Liver (tissue), 9 donors: Measurements from ENCODE around the gene MPZL2. TPM values are rescaled to one million over a fixed set of nuclear protein-coding genes. Genes with fewer than 3 reads are reported as not detected.

Experiments
- DNase-seq: peaks from one replicate; pipeline ENCODE4 v3.0.0-alpha.2; 2017; ENCODE audit warnings: low spot score
- H3K27ac ChIP-seq, 2 donors: one replicate each; pipeline ENCODE4 v1.7.0; 2013; ENCODE audit warnings: inconsistent platforms in 2 of 2, low read length in 2 of 2, control low read depth in 1 of 2, low read depth in 1 of 2, mild to moderate bottlenecking in 1 of 2
- H3K27me3 ChIP-seq, 4 donors: one replicate each; pipeline versions ENCODE4 v1.6.1 to v1.7.0; 2013; ENCODE audit warnings: low read length in 3 of 4, inconsistent platforms in 1 of 4, mild to moderate bottlenecking in 1 of 4, moderate library complexity in 1 of 4; ENCODE audit not compliant: control insufficient read depth in 4 of 4, insufficient read depth in 4 of 4
- H3K36me3 ChIP-seq, 4 donors: one replicate each; pipeline versions ENCODE4 v1.6.1 to v1.7.0; 2013; ENCODE audit warnings: low read length in 3 of 4, mild to moderate bottlenecking in 3 of 4, low read depth in 1 of 4, moderate library complexity in 1 of 4; ENCODE audit not compliant: control insufficient read depth in 4 of 4, insufficient read depth in 3 of 4
- H3K4me1 ChIP-seq, 4 donors: one replicate each; pipeline versions ENCODE4 v1.6.1 to v1.7.0; 2013; ENCODE audit warnings: low read length in 3 of 4, mild to moderate bottlenecking in 3 of 4, moderate library complexity in 1 of 4; ENCODE audit not compliant: control insufficient read depth in 4 of 4, insufficient read depth in 4 of 4
- H3K4me3 ChIP-seq, 3 donors: one replicate each; pipeline versions ENCODE4 v1.6.1 to v1.7.0; 2013; ENCODE audit warnings: low read length in 3 of 3, control low read depth in 1 of 3, low read depth in 1 of 3, mild to moderate bottlenecking in 1 of 3
- H3K9ac ChIP-seq, 2 donors: one replicate each; pipeline ENCODE4 v1.7.0; 2013; ENCODE audit warnings: low read length in 2 of 2, mild to moderate bottlenecking in 2 of 2, moderate library complexity in 2 of 2, control low read depth in 1 of 2, low read depth in 1 of 2
- H3K9me3 ChIP-seq, 4 donors: one replicate each; pipeline versions ENCODE4 v1.6.1 to v1.7.0; 2013; ENCODE audit warnings: low read length in 3 of 4; ENCODE audit not compliant: control insufficient read depth in 4 of 4
- ATF3 ChIP-seq: IDR thresholded peaks from 2 replicates; pipeline ENCODE4 v1.6.1; 2016; ENCODE audit warnings: antibody characterized with exemption
- EGR1 ChIP-seq, 2 donors: IDR thresholded peaks; 2 replicates each; pipeline ENCODE4 v1.6.1; 2016 to 2018; ENCODE audit warnings: antibody characterized with exemption in 2 of 2, low read depth in 2 of 2
- FOXA1 ChIP-seq: IDR thresholded peaks from 2 replicates; pipeline ENCODE4 v1.6.1; 2016; ENCODE audit warnings: antibody characterized with exemption
- FOXA2 ChIP-seq: IDR thresholded peaks from 2 replicates; pipeline ENCODE4 v1.6.1; 2016; ENCODE audit warnings: antibody characterized with exemption
- GABPA ChIP-seq, 2 donors: IDR thresholded peaks in 1 of 2; conservative IDR thresholded peaks in 1 of 2; 2 replicates each; pipeline ENCODE4 v1.6.1; 2016; ENCODE audit warnings: antibody characterized with exemption in 2 of 2, mild to moderate bottlenecking in 1 of 2, moderate library complexity in 1 of 2
- HNF4A ChIP-seq, 2 donors: conservative IDR thresholded peaks; 2 replicates each; pipeline ENCODE4 v1.6.1; 2016; ENCODE audit warnings: antibody characterized with exemption in 2 of 2, mild to moderate bottlenecking in 2 of 2
- HNF4G ChIP-seq: IDR thresholded peaks from 2 replicates; pipeline ENCODE4 v1.6.1; 2016; ENCODE audit warnings: antibody characterized with exemption
- JUND ChIP-seq, 2 donors: IDR thresholded peaks; 2 replicates each; pipeline ENCODE4 v1.6.1; 2016; ENCODE audit warnings: antibody characterized with exemption in 2 of 2
- MAX ChIP-seq: IDR thresholded peaks from 2 replicates; pipeline ENCODE4 v1.6.1; 2016; ENCODE audit warnings: antibody characterized with exemption
- NR2F2 ChIP-seq: IDR thresholded peaks from 2 replicates; pipeline ENCODE4 v1.6.1; 2016; ENCODE audit warnings: antibody characterized with exemption
- RAD21 ChIP-seq, 2 donors: IDR thresholded peaks; 2 replicates each; pipeline ENCODE4 v1.6.1; 2016; ENCODE audit warnings: antibody characterized with exemption in 2 of 2, mild to moderate bottlenecking in 2 of 2
- SP1 ChIP-seq: IDR thresholded peaks from 2 replicates; pipeline ENCODE4 v1.6.1; 2018; ENCODE audit warnings: antibody characterized with exemption, mild to moderate bottlenecking
- TAF1 ChIP-seq: conservative IDR thresholded peaks from 2 replicates; pipeline ENCODE4 v1.6.1; 2016; ENCODE audit warnings: antibody characterized with exemption, mild to moderate bottlenecking
- YY1 ChIP-seq: IDR thresholded peaks from 2 replicates; pipeline ENCODE4 v1.6.1; 2016; ENCODE audit warnings: antibody characterized with exemption, mild to moderate bottlenecking
- WGBS: extraction: QIAGEN DNeasy Blood & Tissue Kit; methylation state at CpG from one replicate; pipeline ENCODE4 v1.1.7; 2013; 5-methylcytosine and 5-hydroxymethylcytosine counted together
- polyA plus RNA-seq, 2 donors: library from polyadenylated mRNA; stranded (reverse) in 1 of 2; unstranded in 1 of 2; fragments of 200-250 nt in 1 of 2; fragments of >200 nt in 1 of 2; fragmentation: Nextera tagmentation in 1 of 2; extraction: Ambion mirVana in 1 of 2; gene quantifications; one replicate each; pipeline versions ENCODE4 v1.2.1 to v1.2.3, GENCODE V29; 2013 to 2015
- total RNA-seq, 2 donors: library from RNA; depleted of rRNA; stranded (reverse); fragments of >200 nt; gene quantifications; one replicate each; pipeline ENCODE4 v1.2.3, GENCODE V29; 2014
- TF ChIP-seq, protein P1 (sequence below): fragments of 150-350 bp; IDR thresholded peaks from 2 replicates; pipeline ENCODE4 v1.5.1; 2017; ENCODE audit warnings: improper control_type of control experiment, low read depth, low read length; ENCODE audit not compliant: missing input control
- TF ChIP-seq, protein P2 (sequence below): IDR thresholded peaks from 2 replicates; pipeline ENCODE4 v1.6.1; 2016; ENCODE audit warnings: antibody characterized with exemption
- donor health status: healthy.
- donor health status: healthy.
- donor health status: healthy.
- donor health status: healthy.
- donor health status: healthy.

Gene MPZL2
- total and polyA plus RNA-seq, 4 donors: 8.4 to 17.2 (median 11.9) TPM

- Histone ChIP-seq H3K4me1 (no peaks in the 10 kb centered on the region), H3K4me3 (no peak overlapping the region), H3K27me3 (peaks cover 0 to 3% (median 0%) of the 10 kb centered on the region in 4 donors), H3K9ac (no peak overlapping the region), H3K9me3 (no peaks in the 10 kb centered on the region), H3K27ac (no peak overlapping the region), H3K36me3 (no peaks in the 10 kb centered on the region)
- DNase-seq: no peak
- TF ChIP-seq RAD21 (IDR thresholded peaks at IDR 0.05): no peak
- TF ChIP-seq ATF3: no peak
- no peak for TF ChIP-seq MAX
- no peak for TF ChIP-seq FOXA1
- TF ChIP-seq YY1: no peak
- TF ChIP-seq EGR1 (IDR thresholded peaks at IDR 0.05; ENCODE audit: low read depth in 2 of 2): no peak
- TF ChIP-seq, protein P1, sequence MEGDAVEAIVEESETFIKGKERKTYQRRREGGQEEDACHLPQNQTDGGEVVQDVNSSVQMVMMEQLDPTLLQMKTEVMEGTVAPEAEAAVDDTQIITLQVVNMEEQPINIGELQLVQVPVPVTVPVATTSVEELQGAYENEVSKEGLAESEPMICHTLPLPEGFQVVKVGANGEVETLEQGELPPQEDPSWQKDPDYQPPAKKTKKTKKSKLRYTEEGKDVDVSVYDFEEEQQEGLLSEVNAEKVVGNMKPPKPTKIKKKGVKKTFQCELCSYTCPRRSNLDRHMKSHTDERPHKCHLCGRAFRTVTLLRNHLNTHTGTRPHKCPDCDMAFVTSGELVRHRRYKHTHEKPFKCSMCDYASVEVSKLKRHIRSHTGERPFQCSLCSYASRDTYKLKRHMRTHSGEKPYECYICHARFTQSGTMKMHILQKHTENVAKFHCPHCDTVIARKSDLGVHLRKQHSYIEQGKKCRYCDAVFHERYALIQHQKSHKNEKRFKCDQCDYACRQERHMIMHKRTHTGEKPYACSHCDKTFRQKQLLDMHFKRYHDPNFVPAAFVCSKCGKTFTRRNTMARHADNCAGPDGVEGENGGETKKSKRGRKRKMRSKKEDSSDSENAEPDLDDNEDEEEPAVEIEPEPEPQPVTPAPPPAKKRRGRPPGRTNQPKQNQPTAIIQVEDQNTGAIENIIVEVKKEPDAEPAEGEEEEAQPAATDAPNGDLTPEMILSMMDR: no peak
- no peak for TF ChIP-seq GABPA (IDR thresholded peaks at IDR 0.05 in 1 of 2, conservative IDR thresholded peaks at IDR 0.05 in 1 of 2)
- TF ChIP-seq SP1: no peak
- TF ChIP-seq HNF4G: no peak
- TF ChIP-seq NR2F2: no peak
- no peak for TF ChIP-seq JUND (IDR thresholded peaks at IDR 0.05)
- no peak for TF ChIP-seq FOXA2
- no peak for TF ChIP-seq HNF4A (conservative IDR thresholded peaks at IDR 0.05)
- TF ChIP-seq, protein P2, sequence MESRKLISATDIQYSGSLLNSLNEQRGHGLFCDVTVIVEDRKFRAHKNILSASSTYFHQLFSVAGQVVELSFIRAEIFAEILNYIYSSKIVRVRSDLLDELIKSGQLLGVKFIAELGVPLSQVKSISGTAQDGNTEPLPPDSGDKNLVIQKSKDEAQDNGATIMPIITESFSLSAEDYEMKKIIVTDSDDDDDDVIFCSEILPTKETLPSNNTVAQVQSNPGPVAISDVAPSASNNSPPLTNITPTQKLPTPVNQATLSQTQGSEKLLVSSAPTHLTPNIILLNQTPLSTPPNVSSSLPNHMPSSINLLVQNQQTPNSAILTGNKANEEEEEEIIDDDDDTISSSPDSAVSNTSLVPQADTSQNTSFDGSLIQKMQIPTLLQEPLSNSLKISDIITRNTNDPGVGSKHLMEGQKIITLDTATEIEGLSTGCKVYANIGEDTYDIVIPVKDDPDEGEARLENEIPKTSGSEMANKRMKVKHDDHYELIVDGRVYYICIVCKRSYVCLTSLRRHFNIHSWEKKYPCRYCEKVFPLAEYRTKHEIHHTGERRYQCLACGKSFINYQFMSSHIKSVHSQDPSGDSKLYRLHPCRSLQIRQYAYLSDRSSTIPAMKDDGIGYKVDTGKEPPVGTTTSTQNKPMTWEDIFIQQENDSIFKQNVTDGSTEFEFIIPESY: no peak
- TF ChIP-seq TAF1: no peak
- 83% methylated on average over 8 of the region's 8 CpGs for WGBS
Measured at GRCh38 chr11:118305726-118306125, 41.6 kb upstream of the MPZL2 start.

DNA sequence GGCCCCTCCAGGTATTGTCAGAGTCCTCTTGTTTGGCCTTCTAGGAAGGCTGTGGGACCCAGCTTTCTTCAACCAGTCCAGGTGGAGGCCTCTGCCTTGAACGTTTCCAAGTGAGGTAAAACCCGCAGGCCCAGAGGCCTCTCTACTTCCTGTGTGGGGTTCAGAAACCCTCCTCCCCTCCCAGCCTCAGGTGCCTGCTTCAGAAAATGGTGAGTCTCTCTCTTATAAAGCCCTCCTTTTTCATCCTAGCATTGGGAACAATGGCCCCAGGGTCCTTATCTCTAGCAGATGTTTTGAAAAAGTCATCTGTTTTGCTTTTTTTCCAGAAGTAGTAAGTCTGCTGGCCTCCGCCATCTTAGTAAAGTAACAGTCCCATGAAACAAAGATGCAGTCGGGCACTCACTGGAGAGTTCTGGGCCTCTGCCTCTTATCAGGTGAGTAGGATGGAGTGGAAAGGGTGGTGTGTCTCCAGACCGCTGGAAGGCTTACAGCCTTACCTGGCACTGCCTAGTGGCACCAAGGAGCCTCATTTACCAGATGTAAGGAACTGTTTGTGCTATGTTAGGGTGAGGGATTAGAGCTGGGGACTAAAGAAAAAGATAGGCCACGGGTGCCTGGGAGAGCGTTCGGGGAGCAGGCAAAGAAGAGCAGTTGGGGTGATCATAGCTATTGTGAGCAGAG is 40.6 kb upstream of the MPZL2 start, which contains the start of gene CD3E:
Gene CD3E (plus strand): TSS at position 163 of the 681 bp plus-strand sequence. CDS start 223 bp downstream, at position 386.
- Histone ChIP-seq H3K9ac (peak within 1 kb of the TSS in 1 of 2 donors; percentile 16), H3K9me3 (no peaks in the 10 kb centered on the region), H3K27me3 (peaks cover 0 to 3% (median 0%) of the 10 kb centered on the region in 4 donors), H3K4me1 (no peaks in the 10 kb centered on the region), H3K36me3 (no peaks in the 10 kb centered on the region), H3K27ac (peak within 1 kb of the TSS in 1 of 2 donors; percentile 33), H3K4me3 (no peak within 1 kb of the TSS)
- WGBS: 84% methylated on average over 8 of the region's 8 CpGs
- no peak for DNase-seq
- no peak for TF ChIP-seq EGR1 (IDR thresholded peaks at IDR 0.05; ENCODE audit: low read depth in 2 of 2)
- peak; percentile 66 for TF ChIP-seq YY1
